Colonic mucosa (tissue), 4 donors: ENCODE results near the gene HSFX2. TPM values are rescaled to one million over a fixed set of nuclear protein-coding genes. Genes with fewer than 3 reads are reported as not detected.
"Not testable (repeated sequence)": the region's sequence is repeated elsewhere in the genome, so short reads cannot be mapped to it uniquely, and the experiment has no call there.

ENCODE experiments used
- DNase-seq: peaks from one replicate; pipeline ENCODE4 v3.0.0-alpha.2; 2020
- H3K27ac ChIP-seq: fragments of 200-600 bp; one replicate; pipeline ENCODE4 v1.8.0; 2021
- H3K27me3 ChIP-seq: fragments of 200-600 bp; one replicate; pipeline ENCODE4 v1.8.0; 2021
- H3K36me3 ChIP-seq: fragments of 200-600 bp; one replicate; pipeline ENCODE4 v1.8.0; 2021
- H3K4me1 ChIP-seq: fragments of 200-600 bp; one replicate; pipeline ENCODE4 v1.8.0; 2021; ENCODE audit warnings: mild to moderate bottlenecking
- H3K4me3 ChIP-seq: fragments of 200-600 bp; one replicate; pipeline ENCODE4 v1.8.0; 2021
- H3K9ac ChIP-seq, 2 donors: one replicate each; pipeline ENCODE4 v1.7.0; 2013; ENCODE audit warnings: control low read depth in 2 of 2, low read depth in 2 of 2, low read length in 2 of 2
- H3K9me3 ChIP-seq: fragments of 200-600 bp; one replicate; pipeline ENCODE4 v1.8.0; 2021
- CTCF ChIP-seq: fragments of 200-600 bp; IDR thresholded peaks from one replicate; pipeline ENCODE4 v1.8.0; 2022; ENCODE audit warnings: antibody characterized with exemption, mild to moderate bottlenecking
- intact Hi-C: fragments of 100-400 bp; cut with DNase I; formaldehyde crosslinking; loops from one replicate; pipeline ENCODE4 v1.14.1; 2022
- total RNA-seq, 2 donors: library from RNA; stranded (reverse); fragmentation: NEBNext Ultra II Directional in 1 of 2; extraction: Animal tissue kit (Norgen Biotek cat#: 25700) in 1 of 2; gene quantifications; one replicate each; pipeline ENCODE4 v1.2.1, GENCODE V29; 2021
- donor health status: healthy.
- donor health status: DM: no; HTN: no; CAD: no.
- donor health status: DM: no; HTN: no; CAD: no.

Gene HSFX2
- total RNA-seq, 2 donors from 2014 or later: not detected

- intact Hi-C loops: no loop called here
These were observed 33.2 kb upstream of the HSFX2 start for GRCh38 chrX:149628280-149628679.

GRCh38 chrX:149626829-149627228, 31.7 kb upstream of the HSFX2 start:
- H3K36me3 ChIP-seq, intact Hi-C loops, H3K9me3 ChIP-seq, H3K27ac ChIP-seq, H3K4me3 ChIP-seq, H3K27me3 ChIP-seq, H3K9ac ChIP-seq, DNase-seq, H3K4me1 ChIP-seq: not testable (repeated sequence)

More at GRCh38 chrX:149628280-149628679, 33.2 kb upstream of the HSFX2 start:
- H3K9me3 ChIP-seq: no peaks in the 10 kb centered on the region
- no peak for DNase-seq
- no peaks in the 10 kb centered on the region for H3K4me1 ChIP-seq
- TF ChIP-seq CTCF: no peak
- H3K9ac ChIP-seq: no peak overlapping the region
- H3K27ac ChIP-seq: no peak overlapping the region
- H3K27me3 ChIP-seq: no peaks in the 10 kb centered on the region
- no peak overlapping the region for H3K4me3 ChIP-seq
- no peaks in the 10 kb centered on the region for H3K36me3 ChIP-seq

- H3K27me3 ChIP-seq, H3K4me1 ChIP-seq, H3K9ac ChIP-seq, H3K36me3 ChIP-seq, H3K27ac ChIP-seq, DNase-seq, H3K4me3 ChIP-seq, H3K9me3 ChIP-seq: not testable (repeated sequence)
- intact Hi-C loops: loop anchor here (5.0 kb wide), 1 partner anchor 47 kb away; no protein-coding TSS in a partner anchor
These were observed 24.5 kb upstream of the HSFX2 start for GRCh38 chrX:149619662-149620061.

- intact Hi-C loops: no loop called here
- no peak overlapping the region for H3K9ac ChIP-seq
- no peaks in the 10 kb centered on the region for H3K27me3 ChIP-seq
- H3K36me3 ChIP-seq: no peaks in the 10 kb centered on the region
- no peaks in the 10 kb centered on the region for H3K4me1 ChIP-seq
- no peaks in the 10 kb centered on the region for H3K9me3 ChIP-seq
- no peak for DNase-seq
- TF ChIP-seq CTCF: no peak
- H3K27ac ChIP-seq: no peak overlapping the region
- no peak overlapping the region for H3K4me3 ChIP-seq
These were observed 23.8 kb upstream of the HSFX2 start for GRCh38 chrX:149618871-149619270.

- no peak for TF ChIP-seq CTCF
- no peaks in the 10 kb centered on the region for H3K9me3 ChIP-seq
These were observed 16.6 kb upstream of the HSFX2 start for GRCh38 chrX:149611623-149612175.

GRCh38 chrX:149610511-149610910, 15.4 kb upstream of the HSFX2 start:
- no peaks in the 10 kb centered on the region for H3K27me3 ChIP-seq
- H3K4me3 ChIP-seq: no peak overlapping the region
- no peak for TF ChIP-seq CTCF
- no peaks in the 10 kb centered on the region for H3K9me3 ChIP-seq
- no peak overlapping the region for H3K9ac ChIP-seq
- intact Hi-C loops: no loop called here
- no peaks in the 10 kb centered on the region for H3K36me3 ChIP-seq
- H3K4me1 ChIP-seq: no peaks in the 10 kb centered on the region
- no peak overlapping the region for H3K27ac ChIP-seq
- no peak for DNase-seq

More at GRCh38 chrX:149611623-149612175, 16.6 kb upstream of the HSFX2 start:
- DNase-seq: no peak
- H3K4me1 ChIP-seq: no peaks in the 10 kb centered on the region
- H3K27ac ChIP-seq: no peak overlapping the region
- no peaks in the 10 kb centered on the region for H3K27me3 ChIP-seq
- H3K9ac ChIP-seq: no peak overlapping the region
- intact Hi-C loops: no loop called here
- no peak overlapping the region for H3K4me3 ChIP-seq
- no peaks in the 10 kb centered on the region for H3K36me3 ChIP-seq
